HG03439 (cell line): Measurements from ENCODE around the gene CCDC179.

Source experiments
- ATAC-seq: cut with Tn5 transposase; IDR thresholded peaks from one replicate; pipeline ENCODE4 v1.9.1; 2021; ENCODE audit warnings: mild to moderate bottlenecking, moderate library complexity; ENCODE audit not compliant: unreplicated experiment

CCDC179 gene

DNA sequence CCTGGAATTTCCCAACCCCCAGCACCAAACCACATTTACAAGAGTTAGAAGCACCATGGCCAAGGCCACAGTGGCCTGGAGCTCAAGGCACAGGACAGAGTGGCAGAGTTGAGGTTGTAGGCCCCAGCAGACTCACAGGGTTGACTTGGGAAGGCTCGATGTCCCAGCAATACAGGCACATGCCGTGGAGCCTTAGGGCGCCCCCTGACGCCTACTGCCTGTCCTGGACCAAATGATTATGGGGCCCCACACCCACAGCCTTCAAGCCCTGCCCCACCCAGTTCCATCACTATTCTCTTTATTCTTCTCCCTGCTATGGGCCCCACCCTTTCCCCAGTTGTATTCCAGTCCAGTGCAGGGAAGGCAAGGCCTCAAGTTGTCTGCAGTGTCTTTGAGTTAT is at the start of gene CCDC179:
Gene CCDC179 (minus strand): TSS at position 234 of the 400 bp plus-strand sequence. CDS start 53 bp downstream, at position 181.
- ATAC-seq: no peak

- no peak for ATAC-seq
These were observed 43.5 kb upstream of the CCDC179 start for GRCh38 chr11:22903782-22904181.

DNA sequence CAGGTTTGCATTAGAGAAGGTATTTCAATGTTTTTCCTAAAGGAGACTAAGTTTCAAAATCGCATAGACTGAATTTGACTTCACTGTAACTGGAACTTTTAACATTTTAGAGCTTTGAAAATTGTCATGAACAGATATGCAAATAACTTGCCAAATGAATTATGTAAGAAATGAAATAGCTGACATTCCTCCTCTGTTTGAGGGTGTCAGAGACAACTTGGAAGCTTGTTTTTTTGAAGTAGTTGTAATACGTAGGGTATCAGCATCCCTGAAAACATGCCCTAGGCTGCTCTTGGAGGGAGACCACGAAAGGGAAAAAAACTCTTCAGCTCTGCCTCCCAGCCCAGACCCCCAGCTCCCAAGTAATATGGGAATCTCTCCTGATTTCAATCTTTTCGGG is 41.3 kb upstream of the CCDC179 start:
- no peak for ATAC-seq

DNA sequence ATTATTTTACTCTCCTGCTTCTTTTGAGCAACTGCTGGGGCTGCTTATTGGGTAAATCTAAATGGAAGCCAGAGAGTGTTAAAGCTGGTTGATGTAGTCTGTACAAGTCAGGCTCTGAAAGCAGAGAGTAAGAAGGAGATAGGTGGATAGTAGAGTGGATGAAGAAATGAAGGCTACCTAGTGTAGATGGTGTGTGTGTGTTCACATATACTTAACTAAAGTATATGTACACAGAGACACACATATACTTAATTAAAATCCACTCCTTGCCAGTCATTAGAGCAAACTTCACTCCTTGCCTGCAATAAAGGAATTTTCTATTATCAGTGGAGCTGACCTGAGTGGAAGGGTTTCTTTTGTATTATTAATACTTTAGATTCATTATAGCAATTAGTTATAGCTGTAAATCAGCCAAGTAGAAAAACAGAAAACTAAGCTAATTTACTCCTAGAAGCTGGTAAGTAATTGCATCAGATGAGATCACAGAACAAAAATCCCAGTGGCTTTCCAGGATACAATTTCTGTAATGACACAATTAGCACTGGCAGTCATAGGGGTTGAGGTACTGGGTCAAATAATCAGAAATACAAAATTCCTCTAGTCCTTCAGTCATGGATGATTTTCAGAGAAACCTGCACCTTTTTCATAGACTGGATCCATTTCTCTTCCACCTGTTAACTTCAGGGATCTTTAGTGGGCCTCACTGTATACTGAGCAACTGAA is 40.7 kb upstream of the CCDC179 start:
- ATAC-seq: no peak

- no peak for ATAC-seq
These were observed 37.8 kb upstream of the CCDC179 start for GRCh38 chr11:22898036-22898435.

DNA sequence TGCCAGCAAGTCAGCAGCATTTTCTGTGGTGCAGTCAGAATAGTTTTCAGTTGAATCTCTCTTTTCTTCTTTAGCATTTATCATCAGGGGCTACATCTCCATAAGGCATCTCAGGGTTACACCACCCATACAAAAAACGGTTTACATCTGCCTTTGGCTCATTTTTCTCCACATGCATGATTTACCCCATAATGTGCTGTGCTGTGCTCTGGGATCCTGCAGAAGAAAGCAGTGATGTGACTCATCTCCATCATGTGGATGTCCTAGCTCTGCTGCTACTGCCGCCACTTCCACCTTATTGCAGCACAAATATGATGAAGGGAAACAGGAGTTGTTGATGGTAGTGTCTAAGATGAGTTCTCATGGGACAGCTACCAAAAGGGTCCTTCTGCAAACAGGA is 30.0 kb upstream of the CCDC179 start:
- no peak for ATAC-seq

DNA sequence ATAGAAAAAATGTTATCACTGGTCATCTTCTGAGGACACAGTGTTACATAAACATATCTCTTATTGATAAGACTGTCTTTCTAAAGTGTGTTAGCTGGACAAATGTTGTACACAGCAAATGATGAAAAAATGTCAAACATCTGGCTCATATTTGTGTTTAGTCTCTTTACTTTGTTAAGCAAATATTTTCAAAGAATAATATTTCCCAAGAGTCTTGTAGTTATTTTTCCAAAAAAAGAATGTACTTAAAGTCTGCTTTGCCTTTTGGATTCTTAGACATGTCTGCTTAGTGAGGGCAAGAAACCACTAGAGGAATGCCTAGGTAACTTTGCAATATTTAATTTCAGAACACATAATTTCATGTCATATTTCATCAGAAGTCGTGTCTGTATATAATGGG is 23.9 kb upstream of the CCDC179 start:
- no peak for ATAC-seq

DNA sequence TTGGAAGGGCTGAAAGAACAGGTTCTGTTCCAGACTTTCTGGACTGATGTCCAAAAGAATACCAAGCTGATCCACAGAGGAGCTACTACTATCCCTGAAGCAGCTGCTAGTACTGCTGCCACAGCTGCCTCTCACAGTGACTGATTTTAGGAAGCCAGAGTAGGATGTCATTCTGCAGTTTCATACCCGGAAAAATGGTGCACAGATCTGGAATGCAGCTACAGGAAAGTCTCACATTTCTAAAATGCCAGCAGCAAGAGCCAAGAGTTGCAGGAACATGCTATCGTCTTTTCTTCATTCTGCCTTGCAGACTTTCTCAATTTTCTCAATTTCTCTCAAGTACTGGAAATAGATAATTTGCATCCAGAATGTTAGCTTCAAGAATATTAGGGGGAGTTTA is 19.4 kb upstream of the CCDC179 start:
- ATAC-seq: no peak

- no peak for ATAC-seq
These were observed 18.3 kb upstream of the CCDC179 start for GRCh38 chr11:22878604-22879003.

- ATAC-seq: no peak
These were observed 17.8 kb upstream of the CCDC179 start for GRCh38 chr11:22878039-22878438.

GRCh38 chr11:22875869-22876473 is 15.7 kb upstream of the CCDC179 start:
- peak; percentile 100 for ATAC-seq

DNA sequence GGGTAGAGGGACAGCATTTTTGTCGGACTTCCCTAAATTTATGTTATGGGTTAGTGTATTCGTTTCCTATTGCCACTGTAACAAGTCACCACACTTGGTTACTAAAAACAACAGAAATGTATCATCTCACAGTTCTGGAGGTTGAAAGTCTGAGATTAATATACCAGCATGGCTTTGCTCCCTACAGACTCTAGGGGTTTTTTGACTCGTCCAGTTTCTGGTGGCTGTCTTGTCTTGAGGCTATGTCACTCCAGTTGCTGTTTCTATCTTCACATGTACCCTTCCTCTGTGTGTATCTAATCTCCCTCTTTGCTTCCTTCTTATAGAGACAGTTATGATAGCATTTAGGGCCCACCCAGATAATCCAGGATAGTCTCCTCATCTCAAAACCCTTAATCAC is 9.1 kb upstream of the CCDC179 start:
- no peak for ATAC-seq

GRCh38 chr11:22859756-22860155 is 518 bp downstream of the CCDC179 start:
- ATAC-seq: no peak

GRCh38 chr11:22851477-22851876 is 8.8 kb downstream of the CCDC179 start:
- ATAC-seq: no peak

GRCh38 chr11:22846726-22847125 is 13.5 kb downstream of the CCDC179 start:
- no peak for ATAC-seq

GRCh38 chr11:22832315-22833015 is 27.8 kb downstream of the CCDC179 start:
- no peak for ATAC-seq

DNA sequence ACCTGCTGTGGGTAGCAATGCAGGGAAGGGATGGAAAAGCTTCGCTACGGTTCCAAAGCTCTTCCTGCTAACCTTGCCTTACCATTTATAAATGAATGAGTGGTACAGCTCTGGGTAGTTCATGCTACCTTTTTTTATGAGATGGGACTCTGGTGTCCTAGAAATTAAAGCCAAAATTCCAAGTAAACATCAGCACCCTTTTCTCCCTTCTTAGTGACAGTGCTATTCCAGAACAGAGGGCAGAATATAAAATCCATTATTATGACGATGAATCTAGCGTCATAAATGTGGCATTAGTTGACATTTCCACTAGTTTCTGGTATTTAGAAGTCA is 30.2 kb downstream of the CCDC179 start:
- no peak for ATAC-seq

DNA sequence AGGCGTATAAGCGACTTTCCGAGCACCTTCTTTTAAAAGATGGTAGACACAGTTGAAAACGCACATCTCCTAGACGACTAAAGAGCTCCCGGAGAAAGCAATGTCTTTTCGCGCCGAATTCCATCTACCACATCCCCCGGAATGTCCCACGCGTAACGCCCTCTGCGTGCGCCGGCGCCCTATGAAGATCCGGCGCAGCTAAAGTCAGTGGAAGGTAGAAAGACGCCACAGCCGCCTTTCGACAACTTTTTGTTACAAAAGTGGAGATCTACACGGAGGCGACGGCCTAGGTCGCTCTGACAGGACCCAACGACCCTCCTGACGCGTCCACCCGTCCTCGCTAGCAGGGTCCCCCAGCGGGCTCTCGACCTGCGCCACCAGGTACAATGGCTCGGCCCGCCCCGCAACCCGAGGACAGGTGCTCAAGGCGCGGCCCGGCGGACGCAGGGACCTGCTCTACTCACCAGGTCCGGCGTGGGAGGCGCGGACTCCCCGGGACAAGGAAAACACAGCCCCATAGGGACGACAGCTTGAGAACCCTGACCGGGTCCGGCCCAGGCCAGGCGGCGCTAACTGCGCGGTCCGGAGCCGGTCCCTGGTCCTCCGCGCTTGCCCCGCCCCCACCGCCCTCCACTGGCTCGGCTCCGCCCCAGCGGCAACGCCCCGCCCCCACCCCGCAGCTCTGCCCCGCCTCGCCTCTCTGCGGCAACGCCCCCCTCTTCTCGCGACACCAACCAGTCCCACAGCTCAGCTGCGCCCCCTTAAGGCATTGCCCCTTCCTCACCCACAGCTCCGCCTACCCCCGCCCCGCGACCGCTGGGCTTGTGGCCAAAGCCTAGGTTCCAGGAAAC is 30.8 kb downstream of the CCDC179 start, which contains the start of gene SVIP:
Gene SVIP (minus strand): TSS at position 571 of the 851 bp plus-strand sequence. CDS start 53 bp downstream, at position 518.
- ATAC-seq: peak; percentile 98

DNA sequence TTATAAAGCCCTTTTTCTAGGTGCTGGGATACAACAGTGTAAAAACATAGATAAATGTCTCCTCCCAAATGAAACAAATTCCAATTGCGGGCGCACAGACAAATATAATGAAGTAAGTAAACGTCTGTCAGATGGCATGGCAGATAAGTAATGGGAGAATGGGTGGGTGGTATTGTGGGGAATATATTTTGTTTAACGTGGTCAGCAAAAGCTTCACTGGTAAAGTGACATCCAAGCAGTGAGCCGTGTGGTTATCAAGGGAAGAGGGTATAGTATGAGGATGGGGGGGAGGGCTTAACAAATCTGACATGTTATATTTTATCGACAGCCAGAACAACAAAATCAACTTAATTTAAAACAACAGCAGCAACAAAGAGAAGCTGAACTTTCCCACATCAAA is 31.9 kb downstream of the CCDC179 start:
- ATAC-seq: no peak

DNA sequence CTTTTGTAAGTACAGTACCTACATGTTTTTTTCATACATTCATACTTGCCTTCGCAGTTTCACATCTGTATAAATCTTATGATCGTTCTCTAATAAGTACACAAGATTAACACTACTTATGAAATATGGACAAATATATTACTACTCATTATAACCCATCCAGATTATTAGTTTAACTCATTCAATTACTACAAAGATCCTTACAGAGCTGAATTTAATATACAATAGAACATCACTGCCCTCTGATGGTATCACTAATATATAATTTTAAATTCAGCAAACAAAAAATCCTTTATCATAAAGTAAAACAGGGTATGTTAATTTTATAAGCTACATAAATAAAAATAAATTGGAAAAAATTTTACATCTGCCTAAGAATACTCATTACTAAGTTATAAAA is 38.1 kb downstream of the CCDC179 start:
- no peak for ATAC-seq

- ATAC-seq: no peak
These were observed 50.4 kb downstream of the CCDC179 start for GRCh38 chr11:22809893-22810292.
